ENCODE data around the gene RBBP8NL.

DNA sequence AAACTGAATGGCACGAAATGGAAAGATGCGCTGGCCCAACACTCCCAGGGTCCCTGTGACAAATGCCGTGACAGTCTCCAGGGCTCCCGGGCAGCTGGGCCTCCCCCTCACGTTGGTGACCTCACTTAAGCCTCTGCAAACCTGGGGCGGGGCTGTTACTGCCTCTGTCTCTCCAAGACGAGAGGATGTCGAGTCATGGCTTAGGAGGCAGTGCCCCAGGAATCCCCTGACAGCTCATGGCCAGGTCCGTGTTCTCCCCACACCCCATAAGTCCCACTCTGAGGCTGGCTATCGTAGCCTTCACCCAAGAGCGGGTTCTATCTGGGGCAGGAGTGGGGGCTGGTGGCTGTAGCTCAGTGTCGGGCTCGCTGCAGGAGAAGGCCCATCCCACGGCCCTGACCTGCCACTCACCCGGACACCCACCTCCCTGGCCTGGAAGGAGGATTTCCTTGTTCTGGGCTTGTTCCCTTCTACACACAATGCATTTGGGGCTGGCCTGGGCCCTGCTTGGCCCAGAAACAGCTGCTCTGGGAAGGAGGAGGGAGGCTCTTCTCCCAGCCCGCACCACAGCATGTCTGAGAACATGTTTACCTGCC, 46.0 kb downstream of the RBBP8NL start:
- TF ChIP-seq CTCF (IDR thresholded peaks at IDR 0.05) (no peak), POLR2A (IDR thresholded peaks at IDR 0.05) (no peak)
